K562 (cell line): Measurements from ENCODE around the gene JPH4. TPM values are rescaled to one million over a fixed set of nuclear protein-coding genes. Genes with fewer than 3 reads are reported as not detected.

Experiments used
- HNRNPK ChIP-seq: fragments of 200-400 bp; formaldehyde crosslinking; IDR thresholded peaks from one replicate; pipeline ENCODE4 v1.6.1; 2018; ENCODE audit warnings: mild to moderate bottlenecking, low read depth, low read length; ENCODE audit not compliant: poor library complexity, severe bottlenecking
- NFXL1 ChIP-seq: fragments of 450-650 bp; formaldehyde crosslinking; IDR thresholded peaks from 2 replicates; pipeline ENCODE4 v1.4.0; 2021; ENCODE audit warnings: mild to moderate bottlenecking
- RHOXF2B ChIP-seq: fragments of 250-450 bp; sonication (Bioruptor Pico); conservative IDR thresholded peaks from 2 replicates; pipeline ENCODE4 v1.5.1; 2021
- SMC3 ChIP-seq: conservative IDR thresholded peaks from 2 replicates; pipeline ENCODE4 v1.6.1; 2011; ENCODE audit warnings: low read depth, low read length, improper control_type of control experiment; ENCODE audit not compliant: insufficient read depth
- ZNF146 ChIP-seq: IDR thresholded peaks from one replicate; pipeline ENCODE4 v1.6.1; 2018; ENCODE audit warnings: missing compliant biosample characterization; ENCODE audit not compliant: unreplicated experiment
- polyA plus RNA-seq, 8 experiments: library from polyadenylated mRNA; depleted of rRNA in 4 of 8; stranded (reverse) in 5 of 8; unstranded in 3 of 8; fragments of >200 nt; fragmentation: Nextera tagmentation in 2 of 8; fragmentation: Illumina TruSeq in 1 of 8; extraction: Ambion mirVana in 2 of 8; extraction: Trizol in 1 of 8; gene quantifications; 2 replicates each; pipeline versions ENCODE4 v1.2.1 to v1.2.3, GENCODE V29; 2011 to 2014; ENCODE audit warnings: inconsistent platforms in 1 of 8, missing spikeins in 1 of 8
- total RNA-seq, 7 experiments: library from RNA; depleted of rRNA in 6 of 7; stranded (reverse); fragments of >200 nt in 6 of 7; fragmentation: Illumina TruSeq in 2 of 7; extraction: Trizol in 2 of 7; gene quantifications; 2 replicates each; pipeline versions ENCODE4 v1.2.1 to v1.2.3, GENCODE V29; 2011 to 2021; ENCODE audit warnings: low replicate concordance in 1 of 7
- TF ChIP-seq, protein P1 (sequence below), 3 experiments: IDR thresholded peaks in 2 of 3; conservative IDR thresholded peaks in 1 of 3; 2 replicates each; pipeline ENCODE4 v1.5.1; 2011 to 2012; ENCODE audit warnings: low read length in 3 of 3, mild to moderate bottlenecking in 3 of 3, control low read depth in 2 of 3, improper control_type of control experiment in 1 of 3, inconsistent platforms in 1 of 3, low read depth in 1 of 3, mixed read lengths in 1 of 3, moderate library complexity in 1 of 3; ENCODE audit not compliant: insufficient read depth in 2 of 3
- TF ChIP-seq, protein P2 (sequence below): fragments of 250-450 bp; sonication (Bioruptor Pico); IDR thresholded peaks from 2 replicates; pipeline ENCODE4 v1.4.0; 2020

JPH4 gene
- total and polyA plus RNA-seq, 9 of the 15 experiments (the other 6 are each of a cell fraction or from before 2014, with no cell fraction given) = 0.04 to 0.13 (median 0.06) TPM; not detected in 5

DNA sequence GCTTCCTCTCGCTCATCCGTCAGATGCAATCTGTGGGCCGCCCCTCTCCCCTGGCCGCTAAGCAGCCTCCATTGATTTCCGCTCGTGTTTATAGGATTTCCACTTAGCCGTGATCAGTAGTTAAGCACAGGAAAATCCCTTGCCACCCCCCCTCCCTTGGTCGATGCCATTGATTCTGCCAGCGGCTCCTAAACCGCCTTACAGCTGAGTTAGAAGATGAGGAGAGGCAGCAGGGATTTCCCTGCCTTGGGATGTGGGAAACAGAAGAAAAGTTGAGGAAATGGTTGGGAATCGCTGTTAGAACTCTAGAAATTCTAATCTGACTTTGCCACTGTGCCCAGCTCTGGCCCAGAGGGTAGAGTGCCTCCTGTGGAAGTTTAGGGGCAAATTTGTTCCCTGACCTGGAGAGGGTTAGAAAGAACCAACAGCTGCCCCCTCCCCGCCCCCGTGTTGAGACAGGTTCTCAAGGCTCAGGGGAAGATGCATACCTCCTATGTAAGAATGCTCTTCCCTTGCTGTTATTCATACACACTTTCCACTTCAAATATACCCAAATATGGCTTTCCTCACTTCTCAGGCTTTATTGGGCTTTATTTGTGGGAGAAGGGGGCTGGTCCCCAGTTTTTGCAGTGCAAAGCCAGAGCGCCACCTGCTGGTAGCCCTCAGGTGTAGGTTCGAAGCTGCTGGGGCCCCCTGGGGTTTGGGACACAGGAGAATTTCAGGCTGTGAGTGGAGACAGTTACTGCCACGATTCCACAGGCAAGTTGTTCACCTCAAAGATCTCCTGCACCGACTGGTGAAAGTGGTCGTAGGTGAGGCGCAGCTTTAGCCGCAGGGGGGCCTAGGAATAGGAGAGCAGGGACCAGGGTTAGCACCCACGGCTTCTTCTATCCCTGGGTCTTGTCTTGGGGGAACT, 19.3 kb downstream of the JPH4 start (continued):
- TF ChIP-seq, protein P1, sequence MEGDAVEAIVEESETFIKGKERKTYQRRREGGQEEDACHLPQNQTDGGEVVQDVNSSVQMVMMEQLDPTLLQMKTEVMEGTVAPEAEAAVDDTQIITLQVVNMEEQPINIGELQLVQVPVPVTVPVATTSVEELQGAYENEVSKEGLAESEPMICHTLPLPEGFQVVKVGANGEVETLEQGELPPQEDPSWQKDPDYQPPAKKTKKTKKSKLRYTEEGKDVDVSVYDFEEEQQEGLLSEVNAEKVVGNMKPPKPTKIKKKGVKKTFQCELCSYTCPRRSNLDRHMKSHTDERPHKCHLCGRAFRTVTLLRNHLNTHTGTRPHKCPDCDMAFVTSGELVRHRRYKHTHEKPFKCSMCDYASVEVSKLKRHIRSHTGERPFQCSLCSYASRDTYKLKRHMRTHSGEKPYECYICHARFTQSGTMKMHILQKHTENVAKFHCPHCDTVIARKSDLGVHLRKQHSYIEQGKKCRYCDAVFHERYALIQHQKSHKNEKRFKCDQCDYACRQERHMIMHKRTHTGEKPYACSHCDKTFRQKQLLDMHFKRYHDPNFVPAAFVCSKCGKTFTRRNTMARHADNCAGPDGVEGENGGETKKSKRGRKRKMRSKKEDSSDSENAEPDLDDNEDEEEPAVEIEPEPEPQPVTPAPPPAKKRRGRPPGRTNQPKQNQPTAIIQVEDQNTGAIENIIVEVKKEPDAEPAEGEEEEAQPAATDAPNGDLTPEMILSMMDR (IDR thresholded peaks at IDR 0.05 in 2 of 3, conservative IDR thresholded peaks at IDR 0.05 in 1 of 3; ENCODE audit: insufficient read depth in 2 of 3, low read depth in 1 of 3, low read length in 3 of 3) = peak; percentile 82 to 91 (median 89)
- TF ChIP-seq RHOXF2B (CRISPR knock-in tag) (no peak), SMC3 (peak; percentile 65), HNRNPK (no peak), NFXL1 (CRISPR knock-in tag) (no peak), ZNF146 (CRISPR knock-in tag) (no peak)
- TF ChIP-seq, protein P2, sequence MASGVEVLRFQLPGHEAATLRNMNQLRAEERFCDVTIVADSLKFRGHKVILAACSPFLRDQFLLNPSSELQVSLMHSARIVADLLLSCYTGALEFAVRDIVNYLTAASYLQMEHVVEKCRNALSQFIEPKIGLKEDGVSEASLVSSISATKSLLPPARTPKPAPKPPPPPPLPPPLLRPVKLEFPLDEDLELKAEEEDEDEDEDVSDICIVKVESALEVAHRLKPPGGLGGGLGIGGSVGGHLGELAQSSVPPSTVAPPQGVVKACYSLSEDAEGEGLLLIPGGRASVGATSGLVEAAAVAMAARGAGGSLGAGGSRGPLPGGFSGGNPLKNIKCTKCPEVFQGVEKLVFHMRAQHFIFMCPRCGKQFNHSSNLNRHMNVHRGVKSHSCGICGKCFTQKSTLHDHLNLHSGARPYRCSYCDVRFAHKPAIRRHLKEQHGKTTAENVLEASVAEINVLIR (CRISPR knock-in tag) = no peak
